Sigmoid colon (tissue), 7 donors: ENCODE data around the gene KRT78. TPM values are rescaled to one million over a fixed set of nuclear protein-coding genes. Genes with fewer than 3 reads are reported as not detected.

Experiments
- DNase-seq: peaks from one replicate; pipeline ENCODE4 v3.0.0-alpha.2; 2019
- H3K27ac ChIP-seq, 4 donors: fragments of 200-600 bp; sonication (generic); one replicate each; pipeline ENCODE4 v1.5.1; 2016 to 2019; ENCODE audit warnings: mild to moderate bottlenecking in 1 of 4
- H3K27me3 ChIP-seq, 3 donors: fragments of 200-600 bp; sonication (generic); one replicate each; pipeline ENCODE4 v1.5.1; 2019; ENCODE audit warnings: mild to moderate bottlenecking in 1 of 3
- H3K36me3 ChIP-seq, 4 donors: fragments of 200-600 bp; sonication (generic); one replicate each; pipeline ENCODE4 v1.5.1; 2016 to 2019
- H3K4me1 ChIP-seq, 4 donors: fragments of 200-600 bp; sonication (generic); one replicate each; pipeline ENCODE4 v1.5.1; 2017 to 2019
- H3K4me3 ChIP-seq, 4 donors: fragments of 200-600 bp; sonication (generic); one replicate each; pipeline ENCODE4 v1.5.1; 2017 to 2019; ENCODE audit warnings: mild to moderate bottlenecking in 2 of 4, moderate library complexity in 1 of 4
- H3K9me3 ChIP-seq, 4 donors: fragments of 200-600 bp in 3 of 4; sonication (generic) in 3 of 4; one replicate each; pipeline versions ENCODE4 v1.5.1 to v1.6.1; 2013 to 2019
- CTCF ChIP-seq, 4 experiments: fragments of 450-650 bp in 3 of 4; fragments of 200-600 bp in 1 of 4; IDR thresholded peaks; one replicate each; pipeline ENCODE4 v1.5.1; 2016 to 2019; ENCODE audit warnings: antibody characterized with exemption in 4 of 4, mild to moderate bottlenecking in 3 of 4, moderate library complexity in 2 of 4
- EP300 ChIP-seq, 4 donors: sonication (generic); formaldehyde crosslinking; IDR thresholded peaks; one replicate each; pipeline ENCODE4 v1.6.1; 2017; ENCODE audit warnings: antibody characterized with exemption in 4 of 4
- POLR2A ChIP-seq, 2 donors: fragments of 450-650 bp; IDR thresholded peaks; one replicate each; pipeline ENCODE4 v1.6.1; 2016; ENCODE audit warnings: antibody characterized with exemption in 2 of 2, mild to moderate bottlenecking in 2 of 2, moderate library complexity in 2 of 2
- POLR2AphosphoS5 ChIP-seq, 4 donors: sonication (generic); formaldehyde crosslinking; IDR thresholded peaks; one replicate each; pipeline ENCODE4 v1.6.1; 2017; ENCODE audit warnings: antibody characterized with exemption in 4 of 4
- WGBS, 2 donors: extraction: QIAGEN DNeasy Blood & Tissue Kit; methylation state at CpG; one replicate each; pipeline ENCODE4 v1.1.7; 2013; 5-methylcytosine and 5-hydroxymethylcytosine counted together
- intact Hi-C: fragments of 100-400 bp; cut with DNase I; formaldehyde crosslinking; loops from one replicate; pipeline ENCODE4 v1.15.1; 2023
- polyA plus RNA-seq, 3 donors: library from polyadenylated mRNA; stranded (reverse); fragments of 200-250 nt; gene quantifications; one replicate each; pipeline ENCODE4 v1.2.3, GENCODE V29; 2013
- total RNA-seq, 4 donors: library from RNA; depleted of rRNA; stranded (reverse); fragments of >200 nt; gene quantifications; one replicate each; pipeline ENCODE4 v1.1.0, GENCODE V29; 2016
- donor health status: healthy with polysubstance abuse.
- donor health status: Bipolar disorder and iron deficiency.
- donor health status: healthy.

KRT78 gene
- total and polyA plus RNA-seq, 7 donors: 0.20 to 5.4 TPM; not detected in 5

GRCh38 chr12:52813203-52813819, 35.5 kb downstream of the KRT78 start:
- TF ChIP-seq CTCF (IDR thresholded peaks at IDR 0.05) (no peak), EP300 (IDR thresholded peaks at IDR 0.05) (no peak), POLR2AphosphoS5 (IDR thresholded peaks at IDR 0.05) (no peak), POLR2A (IDR thresholded peaks at IDR 0.05) (no peak)
- Histone ChIP-seq H3K36me3 (no peaks in the 10 kb centered on the region), H3K4me1 (peaks cover 0 to 7% (median 0%) of the 10 kb centered on the region in 4 donors), H3K27ac (no peak overlapping the region), H3K9me3 (no peaks in the 10 kb centered on the region), H3K27me3 (no peaks in the 10 kb centered on the region), H3K4me3 (no peak overlapping the region)
- intact Hi-C loops: no loop called here
- no peak for DNase-seq
- 91 to 93% methylated on average over 10 of the region's 10 CpGs for WGBS, 2 donors

DNA sequence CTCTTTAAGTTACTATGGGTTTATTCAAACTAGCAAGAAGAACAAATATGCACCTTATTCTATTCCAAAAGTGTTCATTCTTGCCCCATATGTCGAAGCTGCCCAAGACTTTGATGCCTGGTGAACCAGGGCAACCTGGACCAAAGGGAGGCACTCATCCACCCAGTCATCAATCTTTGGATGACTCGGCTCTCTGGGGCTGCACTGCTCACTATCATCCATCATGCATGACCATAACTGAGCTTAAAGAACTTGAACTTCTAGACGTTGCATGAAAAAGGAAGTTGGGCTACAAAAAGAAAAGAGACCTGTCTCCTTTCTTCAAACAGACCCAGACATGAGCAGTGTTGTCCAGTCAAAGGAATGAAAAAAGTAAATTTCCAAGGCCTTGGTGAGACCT, 36.0 kb downstream of the KRT78 start:
- DNase-seq: no peak
- intact Hi-C loops: no loop called here

DNA sequence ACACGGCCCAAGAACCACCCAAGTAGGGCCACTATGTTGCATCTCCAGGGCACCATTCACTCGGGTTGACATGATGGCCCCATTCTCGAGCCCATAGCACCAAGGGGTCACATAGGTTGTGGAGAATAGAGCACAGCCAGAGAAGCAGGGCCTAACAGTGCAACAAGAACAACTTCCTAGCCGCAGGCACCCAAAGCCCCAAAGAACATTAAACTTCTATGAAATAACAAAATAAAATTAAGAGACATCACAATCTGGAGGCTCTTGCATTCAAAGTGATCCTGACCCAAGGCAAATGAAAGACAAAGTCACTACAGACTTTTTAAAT, 36.8 kb downstream of the KRT78 start:
- H3K27me3 ChIP-seq: no peaks in the 10 kb centered on the region
- WGBS, 2 donors: 62 to 88% methylated on average over 4 of the region's 4 CpGs
- intact Hi-C loops: no loop called here
- no peak overlapping the region for H3K4me3 ChIP-seq
- H3K4me1 ChIP-seq: peaks cover 0 to 7% (median 0%) of the 10 kb centered on the region in 4 donors
- no peak overlapping the region for H3K27ac ChIP-seq
- H3K9me3 ChIP-seq: no peaks in the 10 kb centered on the region
- no peak for DNase-seq
- no peak for TF ChIP-seq POLR2A (IDR thresholded peaks at IDR 0.05)
- no peak for TF ChIP-seq POLR2AphosphoS5 (IDR thresholded peaks at IDR 0.05)
- no peak for TF ChIP-seq CTCF (IDR thresholded peaks at IDR 0.05)
- TF ChIP-seq EP300 (IDR thresholded peaks at IDR 0.05): no peak
- H3K36me3 ChIP-seq: no peaks in the 10 kb centered on the region

More for the DNA sequence above, 36.0 kb downstream of the KRT78 start:
- H3K27me3 ChIP-seq: no peaks in the 10 kb centered on the region
- peaks cover 0 to 7% (median 0%) of the 10 kb centered on the region in 4 donors for H3K4me1 ChIP-seq
- H3K27ac ChIP-seq: no peak overlapping the region
- WGBS, 2 donors: 51 to 66% methylated on average over 3 of the region's 3 CpGs
- no peak overlapping the region for H3K4me3 ChIP-seq
- TF ChIP-seq EP300 (IDR thresholded peaks at IDR 0.05): no peak
- TF ChIP-seq CTCF (IDR thresholded peaks at IDR 0.05): no peak
- TF ChIP-seq POLR2A (IDR thresholded peaks at IDR 0.05): no peak
- no peak for TF ChIP-seq POLR2AphosphoS5 (IDR thresholded peaks at IDR 0.05)
- H3K36me3 ChIP-seq: no peaks in the 10 kb centered on the region
- H3K9me3 ChIP-seq: no peaks in the 10 kb centered on the region

DNA sequence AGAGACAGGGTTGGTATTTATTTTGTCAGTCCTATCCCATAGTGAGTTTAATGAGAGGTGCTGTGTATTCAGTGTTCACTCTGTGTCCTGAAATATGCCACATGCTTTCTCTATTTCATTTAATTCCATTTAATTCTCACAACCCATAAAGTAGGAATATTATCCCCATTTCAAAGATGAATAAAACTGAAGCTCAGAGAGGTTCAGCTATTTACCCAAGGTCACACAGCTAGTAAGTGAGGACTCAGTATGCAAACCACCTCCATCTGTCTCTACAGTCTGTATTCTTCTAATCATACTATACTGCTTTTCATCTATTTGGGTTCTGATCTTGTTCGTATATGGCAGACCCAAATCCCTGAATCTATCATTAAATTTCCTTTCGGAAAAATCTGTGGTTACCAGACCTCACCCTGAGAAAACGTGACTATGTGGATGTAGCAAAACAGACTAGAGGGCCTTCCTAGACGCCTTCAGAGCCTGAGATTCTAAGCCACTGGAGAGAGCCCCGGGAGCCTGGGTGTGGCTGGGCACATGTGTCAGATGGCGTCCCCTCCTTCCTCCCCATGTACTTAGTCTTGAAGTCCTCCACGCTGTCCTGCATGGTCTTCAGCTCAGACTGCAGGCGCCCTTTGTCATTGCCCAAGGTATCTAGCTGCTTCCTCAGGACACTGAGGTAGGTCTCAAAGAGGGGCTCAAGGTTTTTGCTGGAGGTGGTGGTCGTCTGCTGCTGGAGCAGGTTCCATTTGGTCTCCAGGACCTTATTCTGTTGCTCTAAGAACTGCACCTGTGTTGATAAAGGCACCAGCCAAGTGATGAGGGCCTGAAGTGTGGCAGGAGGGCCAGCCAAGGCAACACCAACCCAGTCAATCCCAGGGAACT, 37.4 kb downstream of the KRT78 start:
- H3K4me1 ChIP-seq: peaks cover 0 to 7% (median 0%) of the 10 kb centered on the region in 4 donors
- H3K27me3 ChIP-seq: no peaks in the 10 kb centered on the region
- TF ChIP-seq POLR2A (IDR thresholded peaks at IDR 0.05) (no peak), EP300 (IDR thresholded peaks at IDR 0.05) (no peak), CTCF (IDR thresholded peaks at IDR 0.05) (no peak), POLR2AphosphoS5 (IDR thresholded peaks at IDR 0.05) (no peak)
- no peaks in the 10 kb centered on the region for H3K36me3 ChIP-seq
- intact Hi-C loops: no loop called here
- 87 to 90% methylated on average over 9 of the region's 9 CpGs for WGBS, 2 donors
- no peak overlapping the region for H3K27ac ChIP-seq
- H3K9me3 ChIP-seq: no peaks in the 10 kb centered on the region
- no peak for DNase-seq
- H3K4me3 ChIP-seq: no peak overlapping the region
